ENCODE results near the gene CA5A.
"Not testable (repeated sequence)": the region's sequence is repeated elsewhere in the genome, so short reads cannot be mapped to it uniquely, and the experiment has no call there.

The CA5A gene

GRCh38 chr16:87861300-87862099 is 74.8 kb downstream of the CA5A start:
- DNase-seq: not testable (repeated sequence)

GRCh38 chr16:87860553-87861299 is 75.6 kb downstream of the CA5A start:
- DNase-seq: no peak

- not testable (repeated sequence) for DNase-seq
Measured at GRCh38 chr16:87858151-87858993, 78.0 kb downstream of the CA5A start.

- no peak for DNase-seq
Measured at GRCh38 chr16:87856791-87857228, 79.5 kb downstream of the CA5A start.

- no peak for DNase-seq
Measured at GRCh38 chr16:87855852-87856715, 80.2 kb downstream of the CA5A start.

- no peak for DNase-seq
Measured at GRCh38 chr16:87854907-87855683, 81.2 kb downstream of the CA5A start.

GRCh38 chr16:87854053-87854906 is 82.0 kb downstream of the CA5A start:
- DNase-seq: no peak

- DNase-seq: no peak
Measured at GRCh38 chr16:87853411-87854052, 82.8 kb downstream of the CA5A start.

GRCh38 chr16:87851601-87852000 is 84.7 kb downstream of the CA5A start:
- no peak for DNase-seq

- DNase-seq: no peak
Measured at GRCh38 chr16:87851141-87851587, 85.2 kb downstream of the CA5A start.

- peak; percentile 26 for DNase-seq
Measured at GRCh38 chr16:87850009-87851006, 86.0 kb downstream of the CA5A start.

GRCh38 chr16:87849419-87850008 is 86.8 kb downstream of the CA5A start:
- DNase-seq: no peak

- no peak for DNase-seq
Measured at GRCh38 chr16:87848676-87849345, 87.5 kb downstream of the CA5A start.

- DNase-seq: no peak
Measured at GRCh38 chr16:87847785-87848675, 88.3 kb downstream of the CA5A start.

- DNase-seq: no peak
Measured at GRCh38 chr16:87847467-87847784, 88.9 kb downstream of the CA5A start.

GRCh38 chr16:87846705-87847466 is 89.4 kb downstream of the CA5A start:
- DNase-seq: no peak
